Limb (tissue), 2 donors: Measurements from ENCODE around the gene HECTD1.
"Not testable (repeated sequence)": the region's sequence is repeated elsewhere in the genome, so short reads cannot be mapped to it uniquely, and the experiment has no call there.

Experiments used
- DNase-seq, 2 donors: peaks; one replicate each; pipeline ENCODE4 v3.0.0-alpha.2; 2016; ENCODE audit errors: extremely low spot score in 2 of 2

Gene HECTD1

DNA sequence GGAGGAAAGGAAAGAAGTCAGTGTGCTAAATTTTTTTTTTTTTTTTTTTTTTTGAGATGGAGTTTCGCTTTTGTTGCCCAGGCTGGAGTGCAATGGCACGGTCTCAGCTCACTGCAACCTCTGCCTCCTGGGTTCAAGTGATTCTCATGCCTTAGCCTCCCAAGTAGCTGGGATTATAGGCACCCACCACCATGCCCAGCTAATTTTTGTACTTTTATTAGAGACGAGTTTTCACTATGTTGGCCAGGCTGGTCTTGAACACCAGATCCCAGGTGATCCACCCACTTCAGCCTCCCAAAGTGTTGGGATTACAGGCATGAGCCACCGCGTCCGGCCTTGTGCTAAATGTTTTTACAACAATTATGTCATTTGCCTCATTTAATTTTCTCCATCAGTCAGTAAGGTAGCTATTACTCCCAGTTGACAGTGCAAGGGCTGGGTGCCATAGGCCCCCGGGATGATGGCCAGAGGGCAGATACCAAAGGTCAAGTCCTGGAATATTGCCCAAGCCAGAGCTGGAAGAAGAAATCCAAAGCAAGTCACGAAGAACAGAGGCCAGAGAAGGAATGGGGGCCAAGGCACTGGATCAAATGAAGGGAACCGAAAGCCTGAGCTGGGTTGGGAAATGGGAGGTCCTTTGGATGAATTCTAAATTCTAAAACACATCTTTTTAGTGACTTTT is 154.5 kb downstream of the HECTD1 start:
- not testable (repeated sequence) for DNase-seq

DNA sequence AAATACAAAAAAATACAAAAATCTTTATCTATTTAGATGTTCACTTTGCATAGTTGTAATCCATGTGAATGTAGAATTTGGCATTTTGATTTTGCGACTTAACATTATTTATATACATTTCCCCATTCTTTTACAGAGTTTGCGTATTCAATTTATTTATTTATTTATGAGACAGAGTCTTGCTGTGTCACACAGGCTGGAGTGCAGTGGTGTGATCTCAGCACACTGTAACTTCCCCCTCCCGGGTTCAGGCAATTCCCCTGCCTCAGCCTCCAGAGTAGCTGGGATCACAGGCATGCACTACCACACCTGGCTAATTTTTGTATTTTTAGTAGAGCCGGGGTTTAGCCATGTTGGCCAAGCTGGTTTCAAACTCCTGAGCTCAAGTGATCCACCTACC is 156.1 kb downstream of the HECTD1 start:
- no peak for DNase-seq

DNA sequence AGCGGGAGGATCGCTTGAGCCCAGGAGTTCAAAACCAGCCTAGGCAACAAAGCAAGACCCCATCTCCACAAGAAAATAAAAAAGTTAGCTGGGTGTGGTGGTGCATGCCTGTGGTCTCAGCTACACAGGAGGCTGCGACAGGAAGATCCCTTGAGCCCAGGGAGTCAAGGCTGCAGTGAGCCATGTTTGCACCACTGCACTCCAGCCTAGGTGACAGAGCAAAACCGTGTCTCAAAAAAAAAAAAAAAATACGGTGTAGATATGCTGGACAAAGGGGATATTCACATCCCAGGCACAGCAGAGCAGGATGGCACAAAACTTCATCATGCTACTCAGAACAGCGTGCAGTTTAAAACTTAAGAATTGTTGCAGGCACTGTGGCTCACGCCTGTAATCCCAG is 156.6 kb downstream of the HECTD1 start:
- no peak for DNase-seq
